Measurements from ENCODE around the gene PDZD7.

Gene PDZD7

DNA sequence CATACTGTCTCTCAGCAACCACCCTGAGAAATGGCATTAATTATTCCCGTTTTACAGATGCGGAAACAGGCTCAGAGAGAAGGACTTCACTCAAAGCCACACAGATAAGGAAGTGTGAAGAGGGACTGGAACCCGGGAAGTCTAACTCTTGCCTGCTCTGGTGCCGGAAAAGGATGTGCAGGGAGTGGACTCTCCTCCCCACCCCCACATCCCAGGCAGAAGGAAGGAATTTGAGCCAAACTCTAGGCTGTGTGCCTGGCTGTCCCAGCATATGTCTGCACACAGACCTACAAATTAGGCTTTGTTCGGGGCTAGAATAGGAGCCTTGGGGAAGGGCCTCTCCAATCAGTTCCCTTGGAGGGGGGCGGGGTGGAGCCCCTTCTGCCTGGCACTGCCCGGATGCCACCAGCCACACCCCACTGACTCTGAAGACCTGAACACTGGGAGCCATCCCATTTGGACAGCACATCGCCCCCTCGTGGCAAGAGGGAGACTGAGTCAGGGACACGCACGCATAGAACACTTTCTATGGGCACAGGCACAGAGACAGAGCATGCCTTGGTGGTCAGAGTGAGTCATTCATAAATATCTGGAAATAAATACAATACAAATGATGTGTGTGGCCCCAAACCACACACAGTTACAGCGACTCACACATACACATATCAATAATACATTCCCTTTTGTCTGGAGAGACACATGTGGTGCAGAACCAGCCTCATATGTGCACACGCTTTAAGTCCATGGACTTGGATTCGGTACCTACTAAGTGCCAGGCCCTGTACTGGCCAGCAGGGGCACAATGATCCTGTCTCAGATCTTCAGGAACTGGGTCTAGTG is 18.2 kb downstream of the PDZD7 start:
- TF ChIP-seq POLR2A (IDR thresholded peaks at IDR 0.05; ENCODE audit: low read depth, low read length): no peak
- no peak for FAIRE-seq

DNA sequence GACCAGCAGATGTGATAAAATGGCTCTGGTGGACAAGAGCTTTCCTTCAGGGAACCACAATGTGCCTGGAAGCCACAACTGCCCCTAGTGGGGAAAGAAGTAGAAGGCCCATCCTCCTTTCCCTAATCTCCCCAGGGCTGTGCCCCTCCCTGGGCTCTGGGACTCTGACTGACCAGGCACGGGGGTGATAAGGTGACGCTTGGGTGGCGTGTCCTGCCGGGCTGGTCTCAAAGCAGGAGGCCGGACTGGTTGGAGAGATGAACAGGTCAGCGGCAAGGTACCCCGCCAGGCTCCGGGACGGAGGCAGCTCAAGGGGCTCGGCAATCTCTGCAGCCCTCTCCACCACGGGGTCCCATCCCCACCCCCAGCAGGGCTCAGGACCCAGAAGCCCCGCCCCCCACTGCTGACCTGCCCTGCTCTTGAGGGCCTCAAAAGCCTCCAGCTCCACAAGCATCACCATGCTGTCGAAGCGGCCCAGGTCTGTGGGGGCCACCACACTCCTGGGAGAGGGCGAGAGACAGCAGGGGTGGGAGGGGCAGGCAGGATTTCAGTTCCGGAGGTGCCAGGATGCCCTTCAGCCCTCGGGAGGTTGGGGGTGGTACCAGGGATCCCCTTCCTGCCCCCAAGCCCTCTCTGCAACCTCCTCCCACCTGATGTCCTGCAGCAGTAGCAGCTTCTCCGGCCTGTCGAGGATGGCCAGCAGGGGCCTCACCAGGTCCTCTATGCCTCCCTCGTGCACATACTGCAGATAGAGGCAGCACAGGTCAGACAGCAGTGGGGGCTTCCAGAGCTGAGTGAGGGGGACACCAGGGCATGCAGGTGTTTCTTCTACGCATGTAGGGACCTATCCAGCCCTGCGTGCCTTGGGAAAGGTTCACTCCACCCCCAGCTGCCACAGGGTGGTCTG is 19.2 kb downstream of the PDZD7 start:
- no peak for DNase-seq (ENCODE audit: insufficient read length, low spot score)
- no peak for FAIRE-seq
- no peak for TF ChIP-seq POLR2A (IDR thresholded peaks at IDR 0.05; ENCODE audit: low read depth, low read length)

More for the DNA sequence above, 18.2 kb downstream of the PDZD7 start:
- DNase-seq (ENCODE audit: insufficient read length, low spot score): peak; percentile 94

DNA sequence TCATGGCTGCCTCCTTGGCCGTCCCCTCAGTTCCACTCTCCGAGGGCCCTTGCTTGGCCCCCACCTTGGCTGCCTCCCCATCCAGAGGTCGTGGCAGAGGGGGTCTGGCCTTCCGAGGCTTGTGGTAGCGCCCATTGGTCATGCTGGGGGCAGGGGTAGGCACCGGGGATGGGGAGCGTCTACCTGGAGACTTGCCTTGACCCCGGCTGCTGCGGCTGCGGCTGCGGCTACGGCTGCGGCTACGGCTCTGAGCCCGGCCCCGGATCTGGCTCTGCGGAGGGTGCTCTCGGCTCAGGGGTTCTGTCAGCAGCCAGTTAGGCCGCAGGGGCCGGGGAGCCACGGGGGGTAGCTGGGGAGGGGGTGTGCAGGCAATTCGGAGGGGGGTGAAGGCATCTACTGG is 20.6 kb downstream of the PDZD7 start:
- DNase-seq (ENCODE audit: insufficient read length, low spot score) (no peak), FAIRE-seq (no peak)
- no peak for TF ChIP-seq POLR2A (IDR thresholded peaks at IDR 0.05; ENCODE audit: low read depth, low read length)

DNA sequence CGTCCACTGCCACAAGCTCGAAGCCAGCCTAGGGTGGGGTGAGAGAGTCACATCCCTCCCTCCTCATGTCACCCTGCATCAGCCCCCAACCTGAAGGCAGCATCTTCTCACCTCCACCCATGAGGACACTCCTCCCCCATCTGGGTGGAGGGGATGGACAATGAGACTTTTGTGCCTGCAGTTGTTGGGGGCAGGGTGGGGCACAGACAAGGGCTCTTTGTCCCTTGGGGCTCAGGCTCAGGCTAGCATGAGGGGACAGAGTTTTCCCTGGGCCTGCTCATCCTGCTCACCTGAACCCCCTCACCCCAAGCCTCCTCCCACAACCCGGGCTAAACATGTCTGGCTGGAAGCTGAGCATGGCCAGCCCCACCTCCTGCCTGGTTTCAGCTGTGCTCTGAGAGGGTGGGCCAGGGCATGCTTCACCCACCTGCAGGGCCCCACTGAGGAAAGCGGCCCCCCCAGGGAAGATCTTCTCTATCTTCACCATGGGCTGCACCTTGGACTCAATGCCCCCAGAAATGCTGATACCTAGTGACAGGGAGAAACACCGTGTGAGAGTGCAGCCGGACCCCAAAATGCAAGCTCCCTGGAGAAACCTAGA is 22.0 kb downstream of the PDZD7 start:
- DNase-seq (ENCODE audit: insufficient read length, low spot score) (no peak), FAIRE-seq (no peak)
- TF ChIP-seq POLR2A (IDR thresholded peaks at IDR 0.05; ENCODE audit: low read depth, low read length): no peak

DNA sequence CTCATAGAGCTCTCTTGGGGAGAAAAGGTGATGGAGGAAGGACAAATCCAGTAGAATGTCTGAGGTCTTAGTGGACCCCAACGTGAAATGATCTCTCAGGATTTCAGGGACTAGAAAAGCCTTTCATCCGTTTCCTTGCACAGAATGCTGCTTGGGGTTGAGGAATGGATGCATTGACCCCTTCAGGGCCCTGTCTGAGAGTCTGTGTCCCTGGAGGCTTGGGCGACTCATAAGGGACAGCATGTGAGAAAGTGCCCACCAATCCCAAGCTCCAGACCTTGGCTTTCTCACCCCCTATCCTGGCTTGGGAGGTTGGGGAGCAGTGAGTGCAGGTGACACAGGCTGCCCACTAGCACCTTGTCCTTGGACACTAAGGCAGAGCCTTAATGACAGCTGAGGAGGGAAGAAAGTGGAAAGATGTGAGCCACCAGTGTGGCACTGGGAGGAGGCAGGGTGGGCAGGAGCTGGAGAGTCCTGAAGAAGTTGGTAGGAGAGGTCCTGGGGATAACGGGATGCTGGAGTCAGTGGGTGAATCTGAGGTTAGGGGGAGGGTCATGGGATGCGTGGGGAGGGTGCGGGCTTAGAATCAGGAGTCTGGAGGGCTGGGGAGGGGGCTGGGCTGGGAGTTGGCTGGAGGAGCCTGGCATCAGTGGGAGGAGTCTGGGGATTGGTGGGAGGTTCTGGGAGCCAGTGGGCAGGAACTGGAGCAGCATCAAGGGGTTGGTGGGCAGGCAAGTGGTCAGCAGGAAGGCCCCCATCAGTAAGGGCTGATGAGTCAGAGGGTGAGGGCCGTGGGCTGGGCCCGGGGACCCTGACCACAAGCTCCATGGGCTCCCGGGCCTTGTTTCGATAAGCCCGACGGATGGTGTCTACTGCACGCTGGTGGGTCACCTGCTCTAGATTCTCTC is 22.8 kb downstream of the PDZD7 start:
- FAIRE-seq (no peak), DNase-seq (ENCODE audit: insufficient read length, low spot score) (no peak)
- TF ChIP-seq POLR2A (IDR thresholded peaks at IDR 0.05; ENCODE audit: low read depth, low read length): no peak

DNA sequence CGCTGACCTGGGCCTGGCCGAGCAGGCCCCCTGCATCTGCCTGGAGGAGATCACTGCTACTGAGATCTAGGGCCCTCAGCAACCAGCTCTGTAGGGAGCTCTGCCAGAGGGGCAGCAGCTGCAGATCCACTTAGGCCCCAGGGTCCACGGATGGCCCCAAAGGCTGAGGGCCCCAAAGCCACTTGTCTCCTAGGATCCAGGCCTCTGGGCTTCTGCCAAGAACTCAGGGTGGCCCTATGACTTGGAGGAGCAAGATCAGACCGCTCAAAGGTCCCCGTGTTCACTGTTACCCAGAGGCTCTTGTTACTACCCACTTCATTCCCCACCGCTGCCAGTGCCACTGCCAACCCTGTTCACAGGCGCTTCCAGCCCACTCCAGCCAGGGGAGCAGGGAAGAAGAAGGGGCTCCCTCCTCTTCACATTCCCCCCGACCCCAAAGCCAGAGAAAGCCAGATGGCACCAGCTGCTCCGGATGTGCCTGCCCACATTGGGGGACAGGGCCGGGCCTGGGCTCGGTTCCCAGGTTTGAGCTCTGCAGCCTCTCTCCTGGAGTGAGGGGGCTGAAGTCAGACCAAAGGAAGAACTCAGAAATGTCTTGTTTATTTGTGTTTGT is 23.7 kb downstream of the PDZD7 start:
- no peak for TF ChIP-seq POLR2A (IDR thresholded peaks at IDR 0.05; ENCODE audit: low read depth, low read length)
- FAIRE-seq: no peak
- DNase-seq (ENCODE audit: insufficient read length, low spot score): no peak

DNA sequence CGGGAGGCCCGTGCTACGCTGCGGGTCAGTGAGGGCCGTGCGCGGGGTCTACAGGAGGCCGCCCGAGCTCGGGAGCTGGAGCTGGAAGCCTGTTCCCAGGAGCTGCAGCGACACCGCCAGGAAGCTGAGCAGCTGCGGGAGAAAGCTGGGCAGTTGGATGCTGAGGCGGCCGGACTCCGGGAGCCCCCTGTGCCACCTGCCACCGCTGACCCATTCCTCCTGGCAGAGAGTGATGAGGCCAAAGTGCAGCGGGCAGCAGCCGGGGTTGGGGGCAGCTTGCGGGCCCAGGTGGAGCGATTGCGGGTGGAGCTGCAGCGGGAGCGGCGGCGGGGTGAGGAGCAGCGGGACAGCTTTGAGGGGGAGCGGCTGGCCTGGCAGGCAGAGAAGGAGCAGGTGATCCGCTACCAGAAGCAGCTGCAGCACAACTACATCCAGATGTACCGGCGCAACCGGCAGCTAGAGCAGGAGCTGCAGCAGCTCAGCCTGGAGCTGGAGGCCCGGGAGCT is 24.3 kb downstream of the PDZD7 start:
- no peak for FAIRE-seq
- DNase-seq (ENCODE audit: insufficient read length, low spot score): no peak
- TF ChIP-seq POLR2A (IDR thresholded peaks at IDR 0.05; ENCODE audit: low read depth, low read length): no peak

DNA sequence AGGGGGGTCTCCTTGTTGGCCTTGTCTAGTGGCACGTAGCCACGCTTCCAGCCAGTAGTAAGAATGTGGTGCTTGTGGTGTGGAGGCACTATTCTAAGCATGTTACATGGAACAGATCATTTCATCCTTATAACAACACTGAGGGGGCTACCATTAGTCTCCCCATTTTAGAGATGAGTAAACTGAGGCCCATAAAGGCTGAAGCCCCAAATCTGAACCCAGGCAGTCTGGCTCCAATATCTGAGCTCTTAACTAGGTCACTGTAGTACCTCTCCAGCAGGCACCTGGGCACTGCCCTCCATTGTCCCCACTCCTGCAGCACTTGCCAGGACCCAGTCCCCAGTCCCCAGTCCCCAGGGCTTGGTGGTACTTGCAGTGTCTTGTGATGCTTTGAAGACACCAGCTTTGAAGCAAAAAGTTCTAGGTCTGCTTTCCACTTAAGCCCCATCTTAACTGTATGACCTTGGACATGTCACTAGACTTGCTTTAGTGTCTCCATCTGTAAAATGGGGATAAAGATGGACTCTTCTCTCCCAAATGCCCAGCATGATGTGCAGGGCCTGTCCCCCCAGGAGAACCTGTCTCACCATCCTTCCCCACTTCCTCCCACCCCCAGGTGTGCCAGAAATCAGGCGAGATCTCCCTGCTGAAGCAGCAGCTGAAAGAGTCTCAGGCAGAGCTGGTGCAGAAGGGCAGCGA is 24.9 kb downstream of the PDZD7 start:
- no peak for TF ChIP-seq POLR2A (IDR thresholded peaks at IDR 0.05; ENCODE audit: low read depth, low read length)
- DNase-seq (ENCODE audit: insufficient read length, low spot score): no peak
- no peak for FAIRE-seq

DNA sequence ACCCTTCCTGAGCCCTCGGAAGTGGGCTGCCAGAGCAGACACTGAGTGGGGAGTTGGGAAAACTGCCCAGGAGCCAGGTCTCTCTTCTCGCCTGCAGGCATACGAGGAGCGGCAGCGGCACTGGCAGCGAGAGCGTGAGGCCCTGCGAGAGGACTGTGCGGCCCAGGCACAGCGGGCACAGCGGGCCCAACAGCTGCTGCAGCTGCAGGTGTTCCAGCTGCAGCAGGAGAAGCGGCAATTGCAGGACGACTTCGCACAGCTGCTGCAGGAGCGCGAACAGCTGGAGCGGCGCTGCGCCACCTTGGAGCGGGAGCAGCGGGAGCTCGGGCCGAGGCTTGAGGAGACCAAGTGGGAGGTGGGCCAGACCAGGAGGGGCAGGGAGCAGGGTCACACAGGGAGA is 25.6 kb downstream of the PDZD7 start:
- FAIRE-seq (no peak), DNase-seq (ENCODE audit: insufficient read length, low spot score) (no peak)
- TF ChIP-seq POLR2A (IDR thresholded peaks at IDR 0.05; ENCODE audit: low read depth, low read length): no peak

DNA sequence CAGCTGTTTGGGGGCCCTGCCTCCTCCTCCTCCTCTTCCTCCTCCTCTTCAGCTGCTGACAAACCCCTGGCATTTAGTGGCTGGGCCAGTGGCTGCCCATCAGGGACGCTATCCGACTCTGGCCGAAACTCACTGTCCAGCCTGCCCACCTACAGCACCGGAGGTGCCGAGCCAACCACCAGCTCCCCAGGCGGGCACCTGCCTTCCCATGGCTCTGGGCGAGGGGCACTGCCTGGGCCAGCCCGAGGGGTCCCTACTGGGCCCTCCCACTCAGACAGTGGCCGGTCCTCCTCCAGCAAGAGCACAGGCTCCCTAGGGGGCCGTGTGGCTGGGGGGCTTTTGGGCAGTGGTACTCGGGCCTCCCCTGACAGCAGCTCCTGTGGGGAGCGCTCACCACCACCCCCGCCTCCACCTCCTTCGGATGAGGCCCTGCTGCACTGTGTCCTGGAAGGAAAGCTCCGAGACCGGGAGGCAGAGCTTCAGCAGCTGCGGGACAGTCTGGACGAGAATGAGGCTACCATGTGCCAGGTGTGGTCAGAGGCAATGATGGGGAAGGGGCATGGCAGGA is 27.2 kb downstream of the PDZD7 start:
- no peak for DNase-seq (ENCODE audit: insufficient read length, low spot score)
- no peak for FAIRE-seq
- no peak for TF ChIP-seq POLR2A (IDR thresholded peaks at IDR 0.05; ENCODE audit: low read depth, low read length)

DNA sequence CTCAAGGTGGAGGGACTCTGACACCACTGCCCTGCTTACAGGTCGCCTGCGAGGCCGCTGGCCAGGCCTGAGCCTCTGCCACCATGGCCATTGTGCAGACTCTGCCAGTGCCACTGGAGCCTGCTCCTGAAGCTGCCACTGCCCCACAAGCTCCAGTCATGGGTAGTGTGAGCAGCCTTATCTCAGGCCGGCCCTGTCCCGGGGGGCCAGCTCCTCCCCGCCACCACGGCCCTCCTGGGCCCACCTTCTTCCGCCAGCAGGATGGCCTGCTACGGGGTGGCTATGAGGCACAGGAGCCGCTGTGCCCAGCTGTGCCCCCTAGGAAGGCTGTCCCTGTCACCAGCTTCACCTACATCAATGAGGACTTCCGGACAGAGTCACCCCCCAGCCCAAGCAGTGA is 28.5 kb downstream of the PDZD7 start:
- no peak for DNase-seq (ENCODE audit: insufficient read length, low spot score)
- no peak for FAIRE-seq
- TF ChIP-seq POLR2A (IDR thresholded peaks at IDR 0.05; ENCODE audit: low read depth, low read length): no peak

DNA sequence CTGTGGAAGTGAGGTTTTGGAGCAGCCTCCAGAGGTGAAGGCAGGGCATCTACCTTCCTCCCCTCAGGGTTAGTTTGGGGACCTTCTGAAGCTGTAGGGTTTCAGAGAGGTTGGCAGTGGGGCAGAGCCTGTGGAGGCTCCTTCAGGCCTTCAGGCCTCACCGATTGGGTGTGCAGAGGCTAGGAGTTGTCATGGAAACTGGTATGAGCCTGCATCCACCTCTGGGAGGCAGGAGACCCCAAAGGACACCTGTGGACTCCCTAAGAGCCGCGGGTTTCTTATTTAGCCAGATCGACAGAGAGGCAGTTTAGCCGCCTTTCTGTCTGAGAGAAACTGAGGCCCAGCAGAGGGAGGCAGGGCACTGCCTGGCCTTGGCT is 29.3 kb downstream of the PDZD7 start:
- no peak for FAIRE-seq
- TF ChIP-seq POLR2A (IDR thresholded peaks at IDR 0.05; ENCODE audit: low read depth, low read length): no peak
- no peak for DNase-seq (ENCODE audit: insufficient read length, low spot score)
